ENCODE results near the gene PLBD1. TPM values are rescaled to one million over a fixed set of nuclear protein-coding genes. Genes with fewer than 3 reads are reported as not detected.

The PLBD1 gene
- polyA plus RNA-seq, 4 donors, result 7.8 to 44.9 (median 18.3) TPM

DNA sequence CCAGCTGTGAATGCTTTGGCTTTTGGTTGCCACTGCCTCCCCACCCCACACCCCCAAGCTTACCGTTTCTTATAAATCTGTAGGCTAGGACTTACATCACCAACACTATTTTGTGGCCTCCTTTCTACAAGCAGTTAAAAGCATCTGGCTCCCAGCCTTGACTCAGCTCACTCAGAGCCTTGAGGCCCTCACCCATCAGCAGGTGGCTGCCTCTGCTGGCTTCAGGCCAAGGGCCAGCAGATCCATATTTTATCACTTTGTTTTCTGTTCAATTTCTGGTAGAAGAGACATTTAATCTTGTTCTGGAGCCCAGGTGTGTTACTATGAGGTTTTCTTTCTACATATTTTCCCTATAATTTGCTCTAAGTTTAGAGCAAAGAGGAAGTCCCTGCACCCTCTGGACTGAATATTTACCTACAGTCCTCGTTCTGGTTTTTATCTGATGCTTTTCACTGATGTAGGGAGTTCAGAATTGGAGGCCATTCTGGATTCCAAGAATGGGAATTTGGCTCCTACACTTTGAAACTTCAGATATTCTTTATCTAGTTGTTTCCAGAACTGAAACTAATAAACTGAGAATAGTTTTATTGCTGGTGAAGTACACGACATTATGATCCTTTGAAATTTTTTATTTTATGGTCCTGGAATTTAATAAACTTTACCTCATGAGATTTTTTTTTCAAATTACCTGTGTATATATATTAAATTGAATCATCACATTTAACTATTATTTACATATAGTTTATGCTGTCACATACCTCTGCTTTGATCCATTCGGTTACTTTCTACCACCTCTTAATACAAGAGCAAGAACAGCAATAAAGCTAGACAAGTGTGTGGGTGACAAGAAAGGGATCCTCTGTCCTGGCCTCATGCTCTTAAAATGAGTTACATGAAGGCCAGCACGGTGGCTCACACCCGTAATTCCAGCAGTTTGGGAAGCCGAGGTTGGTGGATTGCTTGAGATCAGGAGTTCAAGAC is 22.2 kb downstream of the PLBD1 start:
- Histone ChIP-seq H3K36me3 (ENCODE audit: control insufficient read depth in 3 of 3, insufficient read depth in 2 of 3, low read depth in 1 of 3, low read length in 3 of 3) (no peaks in the 10 kb centered on the region), H3K9me3 (ENCODE audit: control insufficient read depth in 2 of 2, insufficient read depth in 1 of 2, low read depth in 1 of 2, low read length in 1 of 2) (peaks cover 0 to 2% of the 10 kb centered on the region in 2 donors), H3K4me3 (ENCODE audit: low read depth in 1 of 3, low read length in 3 of 3) (no peak overlapping the region), H3K4me1 (ENCODE audit: control insufficient read depth in 3 of 3, insufficient read depth in 2 of 3, low read depth in 1 of 3, low read length in 2 of 3) (peaks cover 0 to 5% (median 2%) of the 10 kb centered on the region in 3 donors), H3K27me3 (ENCODE audit: control insufficient read depth in 3 of 3, insufficient read depth in 3 of 3, low read length in 3 of 3) (no peaks in the 10 kb centered on the region), H3K27ac (ENCODE audit: low read depth in 1 of 3, low read length in 2 of 3) (peak overlapping the region; percentile 31 to 56 (median 32))
- peak; percentile 47 to 56 for DNase-seq
- peak; percentile 44 for FAIRE-seq
- 24 to 60% (median 43%) methylated on average over 7 of the region's 7 CpGs for WGBS, 3 donors

- Histone ChIP-seq H3K36me3 (ENCODE audit: control insufficient read depth in 3 of 3, insufficient read depth in 2 of 3, low read depth in 1 of 3, low read length in 3 of 3) (peaks cover 2 to 6% (median 2%) of the 10 kb centered on the region in 3 donors), H3K4me3 (ENCODE audit: low read depth in 1 of 3, low read length in 3 of 3) (no peak overlapping the region), H3K4me1 (ENCODE audit: control insufficient read depth in 3 of 3, insufficient read depth in 2 of 3, low read depth in 1 of 3, low read length in 2 of 3) (peaks cover 0 to 4% (median 2%) of the 10 kb centered on the region in 3 donors), H3K27ac (ENCODE audit: low read depth in 1 of 3, low read length in 2 of 3) (no peak overlapping the region), H3K9me3 (ENCODE audit: control insufficient read depth in 2 of 2, insufficient read depth in 1 of 2, low read depth in 1 of 2, low read length in 1 of 2) (peaks cover 0 to 2% of the 10 kb centered on the region in 2 donors), H3K27me3 (ENCODE audit: control insufficient read depth in 3 of 3, insufficient read depth in 3 of 3, low read length in 3 of 3) (no peaks in the 10 kb centered on the region)
- no peak for FAIRE-seq
- 63 to 73% (median 70%) methylated on average over 4 of the region's 4 CpGs for WGBS, 3 donors
- DNase-seq, result no peak
Observed at GRCh38 chr12:14540801-14541462, 26.8 kb downstream of the PLBD1 start.

GRCh38 chr12:14537088-14537487 is 30.6 kb downstream of the PLBD1 start:
- no peak for FAIRE-seq
- H3K4me1 ChIP-seq (ENCODE audit: control insufficient read depth in 3 of 3, insufficient read depth in 2 of 3, low read depth in 1 of 3, low read length in 2 of 3), result peaks cover 0 to 2% (median 0%) of the 10 kb centered on the region in 3 donors
- H3K9me3 ChIP-seq (ENCODE audit: control insufficient read depth in 2 of 2, insufficient read depth in 1 of 2, low read depth in 1 of 2, low read length in 1 of 2), result no peaks in the 10 kb centered on the region
- H3K4me3 ChIP-seq (ENCODE audit: low read depth in 1 of 3, low read length in 3 of 3), result no peak overlapping the region
- H3K27ac ChIP-seq (ENCODE audit: low read depth in 1 of 3, low read length in 2 of 3), result no peak overlapping the region
- WGBS, 3 donors, result 90 to 94% (median 93%) methylated on average over 5 of the region's 5 CpGs
- no peaks in the 10 kb centered on the region for H3K27me3 ChIP-seq (ENCODE audit: control insufficient read depth in 3 of 3, insufficient read depth in 3 of 3, low read length in 3 of 3)
- DNase-seq, result no peak
- H3K36me3 ChIP-seq (ENCODE audit: control insufficient read depth in 3 of 3, insufficient read depth in 2 of 3, low read depth in 1 of 3, low read length in 3 of 3), result peaks cover 4 to 18% (median 6%) of the 10 kb centered on the region in 3 donors

DNA sequence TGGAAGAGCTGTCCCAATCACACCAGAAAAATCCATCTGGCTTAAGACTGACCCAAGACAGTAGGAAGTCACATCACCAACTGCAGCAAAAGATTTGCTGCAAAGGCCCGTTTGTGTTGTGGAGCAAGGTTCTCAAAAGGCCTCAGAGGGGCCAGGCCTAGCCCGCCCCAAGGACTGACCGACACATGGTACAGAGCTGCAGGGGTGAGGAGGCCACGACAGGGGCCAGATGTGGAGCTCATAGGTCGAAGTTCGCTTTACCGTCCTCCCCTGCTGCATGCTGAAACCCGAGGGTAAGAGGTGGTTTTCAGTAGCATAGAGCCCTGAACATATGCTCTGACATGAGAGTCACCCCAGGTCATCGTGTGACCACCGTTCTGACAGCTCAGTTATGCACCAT is 35.5 kb downstream of the PLBD1 start:
- FAIRE-seq (no peak), DNase-seq (no peak)
- Histone ChIP-seq H3K27me3 (ENCODE audit: control insufficient read depth in 3 of 3, insufficient read depth in 3 of 3, low read length in 3 of 3) (no peaks in the 10 kb centered on the region), H3K4me3 (ENCODE audit: low read depth in 1 of 3, low read length in 3 of 3) (no peak overlapping the region), H3K27ac (ENCODE audit: low read depth in 1 of 3, low read length in 2 of 3) (no peak overlapping the region), H3K4me1 (ENCODE audit: control insufficient read depth in 3 of 3, insufficient read depth in 2 of 3, low read depth in 1 of 3, low read length in 2 of 3) (peaks cover 0 to under 1% (median 0%) of the 10 kb centered on the region in 3 donors), H3K9me3 (ENCODE audit: control insufficient read depth in 2 of 2, insufficient read depth in 1 of 2, low read depth in 1 of 2, low read length in 1 of 2) (no peaks in the 10 kb centered on the region), H3K36me3 (ENCODE audit: control insufficient read depth in 3 of 3, insufficient read depth in 2 of 3, low read depth in 1 of 3, low read length in 3 of 3) (peaks cover 4 to 16% (median 6%) of the 10 kb centered on the region in 3 donors)
- 90 to 95% (median 92%) methylated on average over 10 of the region's 10 CpGs for WGBS, 3 donors

DNA sequence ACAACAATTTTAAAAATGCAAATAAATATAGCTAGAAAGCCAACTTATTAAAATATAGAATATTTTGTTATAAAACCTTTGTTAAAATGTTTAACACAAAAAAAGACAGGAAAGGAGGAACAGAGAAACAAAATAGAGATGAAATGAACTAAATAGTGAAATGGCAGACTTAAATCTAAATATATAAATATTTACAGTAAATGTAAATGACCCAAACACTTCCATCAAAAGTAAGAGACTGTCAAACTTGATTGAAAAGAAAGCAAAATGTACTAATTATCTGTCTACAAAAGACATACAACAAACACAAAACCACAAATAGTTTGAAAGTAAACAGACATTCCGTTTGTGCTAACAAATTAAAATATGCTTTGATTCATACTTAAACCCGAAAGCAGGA is 41.7 kb downstream of the PLBD1 start:
- DNase-seq (no peak), FAIRE-seq (no peak)
- Histone ChIP-seq H3K4me3 (ENCODE audit: low read depth in 1 of 3, low read length in 3 of 3) (no peak overlapping the region), H3K9me3 (ENCODE audit: control insufficient read depth in 2 of 2, insufficient read depth in 1 of 2, low read depth in 1 of 2, low read length in 1 of 2) (peaks cover 0 to 15% of the 10 kb centered on the region in 2 donors), H3K27me3 (ENCODE audit: control insufficient read depth in 3 of 3, insufficient read depth in 3 of 3, low read length in 3 of 3) (no peaks in the 10 kb centered on the region), H3K27ac (ENCODE audit: low read depth in 1 of 3, low read length in 2 of 3) (no peak overlapping the region), H3K4me1 (ENCODE audit: control insufficient read depth in 3 of 3, insufficient read depth in 2 of 3, low read depth in 1 of 3, low read length in 2 of 3) (no peaks in the 10 kb centered on the region), H3K36me3 (ENCODE audit: control insufficient read depth in 3 of 3, insufficient read depth in 2 of 3, low read depth in 1 of 3, low read length in 3 of 3) (peaks cover 0 to 5% (median 0%) of the 10 kb centered on the region in 3 donors)
- WGBS, 3 donors, result 84 to 95% (median 93%) methylated on average over 2 of the region's 2 CpGs

GRCh38 chr12:14521822-14522221 is 45.9 kb downstream of the PLBD1 start:
- FAIRE-seq, result no peak

GRCh38 chr12:14514946-14515345 is 52.7 kb downstream of the PLBD1 start:
- Histone ChIP-seq H3K4me3 (ENCODE audit: low read depth in 1 of 3, low read length in 3 of 3) (no peak overlapping the region), H3K36me3 (ENCODE audit: control insufficient read depth in 3 of 3, insufficient read depth in 2 of 3, low read depth in 1 of 3, low read length in 3 of 3) (peaks cover 1 to 4% (median 2%) of the 10 kb centered on the region in 3 donors), H3K4me1 (ENCODE audit: control insufficient read depth in 3 of 3, insufficient read depth in 2 of 3, low read depth in 1 of 3, low read length in 2 of 3) (no peaks in the 10 kb centered on the region), H3K27me3 (ENCODE audit: control insufficient read depth in 3 of 3, insufficient read depth in 3 of 3, low read length in 3 of 3) (no peaks in the 10 kb centered on the region), H3K27ac (ENCODE audit: low read depth in 1 of 3, low read length in 2 of 3) (no peak overlapping the region), H3K9me3 (ENCODE audit: control insufficient read depth in 2 of 2, insufficient read depth in 1 of 2, low read depth in 1 of 2, low read length in 1 of 2) (no peaks in the 10 kb centered on the region)
- WGBS, 3 donors, result 73 to 80% (median 76%) methylated on average over 1 of the region's 1 CpG
- DNase-seq (peak in 1 of 2 donors; percentile 15), FAIRE-seq (no peak)

More at GRCh38 chr12:14521822-14522221, 45.9 kb downstream of the PLBD1 start:
- H3K9me3 ChIP-seq (ENCODE audit: control insufficient read depth in 2 of 2, insufficient read depth in 1 of 2, low read depth in 1 of 2, low read length in 1 of 2), result peaks cover 0 to 20% of the 10 kb centered on the region in 2 donors
- no peak overlapping the region for H3K27ac ChIP-seq (ENCODE audit: low read depth in 1 of 3, low read length in 2 of 3)
- H3K27me3 ChIP-seq (ENCODE audit: control insufficient read depth in 3 of 3, insufficient read depth in 3 of 3, low read length in 3 of 3), result no peaks in the 10 kb centered on the region
- peaks cover 0 to 9% (median 0%) of the 10 kb centered on the region in 3 donors for H3K36me3 ChIP-seq (ENCODE audit: control insufficient read depth in 3 of 3, insufficient read depth in 2 of 3, low read depth in 1 of 3, low read length in 3 of 3)
- DNase-seq, result no peak
- H3K4me3 ChIP-seq (ENCODE audit: low read depth in 1 of 3, low read length in 3 of 3), result no peak overlapping the region
- H3K4me1 ChIP-seq (ENCODE audit: control insufficient read depth in 3 of 3, insufficient read depth in 2 of 3, low read depth in 1 of 3, low read length in 2 of 3), result no peaks in the 10 kb centered on the region

GRCh38 chr12:14514154-14514842 is 53.4 kb downstream of the PLBD1 start:
- 21 to 50% (median 32%) methylated on average over 4 of the region's 4 CpGs for WGBS, 3 donors
- H3K36me3 ChIP-seq (ENCODE audit: control insufficient read depth in 3 of 3, insufficient read depth in 2 of 3, low read depth in 1 of 3, low read length in 3 of 3), result peaks cover 4% of the 10 kb centered on the region in 3 donors
- no peaks in the 10 kb centered on the region for H3K27me3 ChIP-seq (ENCODE audit: control insufficient read depth in 3 of 3, insufficient read depth in 3 of 3, low read length in 3 of 3)
- DNase-seq (peak; percentile 93 to 94), FAIRE-seq (peak; percentile 26)
- no peaks in the 10 kb centered on the region for H3K4me1 ChIP-seq (ENCODE audit: control insufficient read depth in 3 of 3, insufficient read depth in 2 of 3, low read depth in 1 of 3, low read length in 2 of 3)
- peak overlapping the region in 1 of 3 donors; percentile 16 for H3K27ac ChIP-seq (ENCODE audit: low read depth in 1 of 3, low read length in 2 of 3)
- no peak overlapping the region for H3K4me3 ChIP-seq (ENCODE audit: low read depth in 1 of 3, low read length in 3 of 3)
- no peaks in the 10 kb centered on the region for H3K9me3 ChIP-seq (ENCODE audit: control insufficient read depth in 2 of 2, insufficient read depth in 1 of 2, low read depth in 1 of 2, low read length in 1 of 2)

Data from small intestine (tissue), 7 donors.